B cell (primary cell): ENCODE data around the gene CRB1. TPM values are rescaled to one million over a fixed set of nuclear protein-coding genes. Genes with fewer than 3 reads are reported as not detected.

Source experiments
- ATAC-seq: fragments of 200-7000 bp; cut with Tn5 transposase; one replicate; pipeline ENCODE4 v1.10.0; 2021; ENCODE audit warnings: low read depth, mild to moderate bottlenecking, moderate number of reproducible peaks, moderate library complexity
- CTCF ChIA-PET: fragments of 350-600 bp; sonication (Branson Sonifier 250); formaldehyde crosslinking; loops from one replicate; lab custom pipeline; 2021; ENCODE audit warnings: antibody characterized with exemption, inconsistent platforms; lab: Charles Lee
- POLR2A ChIA-PET: fragments of 350-600 bp; sonication (Branson Sonifier 250); formaldehyde crosslinking; loops from one replicate; lab custom pipeline; 2021; ENCODE audit warnings: antibody characterized with exemption; lab: Charles Lee
- DNase-seq: peaks from one replicate; pipeline ENCODE4 v3.0.0; 2013
- H2AFZ ChIP-seq: 2 replicates; pipeline ENCODE4 v1.6.1; 2012; ENCODE audit warnings: mild to moderate bottlenecking, low read depth, low read length; ENCODE audit not compliant: insufficient read depth, poor library complexity, severe bottlenecking
- H3K27ac ChIP-seq, 2 donors: 1 replicate in 1 of 2; 2 replicates in 1 of 2; pipeline ENCODE4 v1.5.1; 2012 to 2013; ENCODE audit warnings: low read length in 2 of 2, mild to moderate bottlenecking in 2 of 2, moderate library complexity in 1 of 2
- H3K27me3 ChIP-seq, 4 experiments: fragments of 200-600 bp in 1 of 4; sonication (generic) in 1 of 4; replicated peaks in 1 of 4; 1 replicate in 2 of 4; 2 replicates in 2 of 4; pipeline versions ENCODE4 v1.6.1 to v1.7.0; 2013 to 2016; ENCODE audit warnings: low read length in 3 of 4, mild to moderate bottlenecking in 2 of 4, mixed read lengths in 1 of 4, moderate library complexity in 1 of 4; ENCODE audit not compliant: insufficient read depth in 4 of 4, control insufficient read depth in 3 of 4; ENCODE audit errors: control extremely low read depth in 1 of 4
- H3K36me3 ChIP-seq, 2 experiments: replicated peaks in 1 of 2; 1 replicate in 1 of 2; 2 replicates in 1 of 2; pipeline versions ENCODE4 v1.6.1 to v1.7.1; 2013; ENCODE audit warnings: low read length in 1 of 2; ENCODE audit not compliant: insufficient read depth in 2 of 2, control insufficient read depth in 1 of 2; ENCODE audit errors: control extremely low read depth in 1 of 2, extremely low read depth in 1 of 2
- H3K4me1 ChIP-seq, 2 donors: fragments of 200-600 bp in 1 of 2; sonication (generic) in 1 of 2; 1 replicate in 1 of 2; 2 replicates in 1 of 2; pipeline versions ENCODE4 v1.5.1 to v1.6.1; 2013 to 2017; ENCODE audit warnings: low read length in 2 of 2; ENCODE audit not compliant: control insufficient read depth in 2 of 2, insufficient read depth in 2 of 2
- H3K4me2 ChIP-seq: replicated peaks from 2 replicates; pipeline ENCODE3; 2012; ENCODE audit warnings: mild to moderate bottlenecking, low read depth, low read length; ENCODE audit not compliant: poor library complexity, severe bottlenecking
- H3K4me3 ChIP-seq, 5 experiments: fragments of 200-600 bp in 1 of 5; sonication (generic) in 1 of 5; 1 replicate in 3 of 5; 2 replicates in 2 of 5; pipeline versions ENCODE4 v1.5.1 to v1.7.0; 2011 to 2016; ENCODE audit warnings: low read length in 4 of 5, mild to moderate bottlenecking in 4 of 5, low read depth in 2 of 5, control low read depth in 1 of 5, moderate library complexity in 1 of 5; ENCODE audit not compliant: insufficient read depth in 1 of 5; ENCODE audit errors: control extremely low read depth in 1 of 5, extremely low read depth in 1 of 5
- H3K79me2 ChIP-seq: fragments of 200-600 bp; sonication (generic); one replicate; pipeline ENCODE4 v1.6.0; 2016; ENCODE audit warnings: low read length; ENCODE audit not compliant: control insufficient read depth, insufficient read depth
- H3K9ac ChIP-seq: fragments of 200-600 bp; sonication (generic); 2 replicates; pipeline ENCODE4 v1.6.1; 2017; ENCODE audit warnings: mild to moderate bottlenecking, low read length, moderate library complexity
- H3K9me3 ChIP-seq, 3 donors: one replicate each; pipeline versions ENCODE4 v1.6.1 to v1.7.1; 2013; ENCODE audit warnings: low read length in 2 of 3; ENCODE audit not compliant: control insufficient read depth in 2 of 3, insufficient read depth in 1 of 3; ENCODE audit errors: control extremely low read depth in 1 of 3
- H4K20me1 ChIP-seq: 2 replicates; pipeline ENCODE4 v1.6.0; 2012; ENCODE audit warnings: mild to moderate bottlenecking, low read length; ENCODE audit not compliant: insufficient read depth, control insufficient read depth, poor library complexity, severe bottlenecking
- H3K27ac Mint-ChIP-seq: one replicate; pipeline ENCODE4 v1.8.0; 2021; ENCODE audit warnings: mixed read lengths
- H3K27me3 Mint-ChIP-seq: one replicate; pipeline ENCODE4 v1.8.0; 2021; ENCODE audit warnings: mixed read lengths
- H3K4me1 Mint-ChIP-seq: one replicate; pipeline ENCODE4 v1.8.0; 2021; ENCODE audit warnings: mixed read lengths
- H3K4me3 Mint-ChIP-seq: one replicate; pipeline ENCODE4 v1.8.0; 2021; ENCODE audit warnings: mixed read lengths
- H3K9me3 Mint-ChIP-seq: one replicate; pipeline ENCODE4 v1.8.0; 2022; ENCODE audit warnings: mixed read lengths; ENCODE audit not compliant: insufficient read depth
- CTCF ChIP-seq: fragments of 200-600 bp; IDR thresholded peaks from one replicate; pipeline ENCODE4 v1.8.0; 2022; ENCODE audit warnings: antibody characterized with exemption, mild to moderate bottlenecking
- EZH2 ChIP-seq: IDR thresholded peaks from 2 replicates; pipeline ENCODE4 v1.6.1; 2012; ENCODE audit warnings: borderline replicate concordance, low read depth, mild to moderate bottlenecking, moderate library complexity, low read length; ENCODE audit not compliant: insufficient read depth, poor library complexity, severe bottlenecking
- WGBS: methylation state at CpG from one replicate; pipeline ENCODE4 v1.1.5; 2013; ENCODE audit warnings: missing lambda C conversion rate; ENCODE audit not compliant: insufficient coverage; 5-methylcytosine and 5-hydroxymethylcytosine counted together
- intact Hi-C: fragments of 100-400 bp; cut with micrococcal nuclease; formaldehyde crosslinking; loops from one replicate; pipeline ENCODE4 v1.10.0; 2022
- polyA plus RNA-seq: library from polyadenylated mRNA; depleted of rRNA; stranded (reverse); fragments of >200 nt; gene quantifications from 2 replicates; pipeline ENCODE4 v1.2.3, GENCODE V29; 2012
- total RNA-seq, 2 donors: library from RNA; stranded (reverse); fragments of 120-200 nt in 1 of 2; gene quantifications; 1 replicate in 1 of 2; 2 replicates in 1 of 2; pipeline versions ENCODE4 v1.2.3 to v1.2.4, GENCODE V29; 2013 to 2022

The CRB1 gene
- total and polyA plus RNA-seq, 2 donors (not counting 1 experiment from before 2014, with no cell fraction given): 0.15 TPM; not detected in 1

GRCh38 chr1:197341626-197342025 lies 73.6 kb downstream of the CRB1 start:
- intact Hi-C loops: no loop called here
- Mint-ChIP-seq H3K9me3 (no peaks in the 10 kb centered on the region), H3K27me3 (peaks cover 20% of the 10 kb centered on the region), H3K4me3 (no peak overlapping the region), H3K4me1 (no peaks in the 10 kb centered on the region), H3K27ac (no peak overlapping the region)
- ATAC-seq (no peak), DNase-seq (no peak)
- ChIA-PET POLR2A (no interaction called here), CTCF (no interaction called here)
- no peak overlapping the region for H3K4me3 ChIP-seq
- TF ChIP-seq CTCF: no peak
- TF ChIP-seq EZH2: no peak
- no peak overlapping the region for H3K27ac ChIP-seq
- no peak overlapping the region for H3K9ac ChIP-seq
- H3K79me2 ChIP-seq: no peaks in the 10 kb centered on the region
- no peaks in the 10 kb centered on the region for H4K20me1 ChIP-seq
- H3K9me3 ChIP-seq: no peaks in the 10 kb centered on the region
- no peaks in the 10 kb centered on the region for H3K27me3 ChIP-seq
- H3K4me2 ChIP-seq: no peak overlapping the region
- no peaks in the 10 kb centered on the region for H3K4me1 ChIP-seq
- H3K36me3 ChIP-seq: no peaks in the 10 kb centered on the region
- WGBS: 91% methylated on average over 1 of the region's 1 CpG
- H2AFZ ChIP-seq: no peak overlapping the region

GRCh38 chr1:197342044-197342565 lies 74.1 kb downstream of the CRB1 start:
- no peaks in the 10 kb centered on the region for H3K4me1 Mint-ChIP-seq
- TF ChIP-seq EZH2 (no peak), CTCF (no peak)
- Histone ChIP-seq H3K36me3 (no peaks in the 10 kb centered on the region), H2AFZ (peak overlapping the region; percentile 19), H3K9me3 (no peaks in the 10 kb centered on the region), H3K27me3 (no peaks in the 10 kb centered on the region), H3K4me2 (no peak overlapping the region), H3K4me1 (no peaks in the 10 kb centered on the region), H3K27ac (no peak overlapping the region), H3K79me2 (no peaks in the 10 kb centered on the region), H3K4me3 (no peak overlapping the region), H3K9ac (no peak overlapping the region), H4K20me1 (no peaks in the 10 kb centered on the region)
- POLR2A ChIA-PET: no interaction called here
- 28% methylated on average over 2 of the region's 3 CpGs for WGBS
- DNase-seq (no peak), ATAC-seq (no peak)
- no peak overlapping the region for H3K27ac Mint-ChIP-seq
- peaks cover 20% of the 10 kb centered on the region for H3K27me3 Mint-ChIP-seq
- H3K9me3 Mint-ChIP-seq: no peaks in the 10 kb centered on the region
- intact Hi-C loops: no loop called here
- CTCF ChIA-PET: no interaction called here
- no peak overlapping the region for H3K4me3 Mint-ChIP-seq
